Measurements from ENCODE around the gene B4GALNT4. TPM values are rescaled to one million over a fixed set of nuclear protein-coding genes. Genes with fewer than 3 reads are reported as not detected.

The B4GALNT4 gene
- total and polyA plus RNA-seq, 2 of the 13 experiments (the other 11 are each of a cell fraction or from before 2014, with no cell fraction given) = 30.5 to 50.1 TPM

GRCh38 chr11:417652-418342, 48.5 kb downstream of the B4GALNT4 start:
- TF ChIP-seq ZNF780A (CRISPR knock-in tag; IDR thresholded peaks at IDR 0.05) (no peak), AGO2 (optimal IDR thresholded peaks at IDR 0.05; ENCODE audit: low read depth, low read length) (peak; percentile 21), FOXC1 (CRISPR knock-in tag; IDR thresholded peaks at IDR 0.05; ENCODE audit: borderline replicate concordance) (no peak), ZBTB4 (CRISPR knock-in tag; IDR thresholded peaks at IDR 0.05; ENCODE audit: borderline replicate concordance) (no peak)
- CTCF ChIA-PET (ENCODE audit: low intra/inter-chr PET ratio, low total read pairs) = no interaction called here
- POLR2A ChIA-PET = interaction anchor here (2.3 kb wide), 1 partner anchor 28 kb away, joined by 14 read pairs; no protein-coding TSS in a partner anchor
- DNase-seq (ENCODE audit: low spot score) = no peak
- H4K20me1 ChIP-seq (ENCODE audit: insufficient read depth, low read length) = no peaks in the 10 kb centered on the region
- ATAC-seq = no peak
- 88% methylated on average over 14 of the region's 19 CpGs for WGBS (ENCODE audit: low lambda C conversion rate)
- BruUV-seq (replicated peaks) = no TSS peak
- no peaks in the 10 kb centered on the region for H3K79me2 ChIP-seq (ENCODE audit: insufficient read depth, low read length)
- H3K9me3 ChIP-seq (ENCODE audit: low read length) = no peaks in the 10 kb centered on the region
- intact Hi-C loops (cut with micrococcal nuclease; ENCODE audit: unreplicated experiment) = no loop called here
- H3K4me3 ChIP-seq (replicated peaks in 1 of 3; ENCODE audit: insufficient read depth in 1 of 3, low read depth in 2 of 3, low read length in 3 of 3) = no peak overlapping the region
- H3K27me3 ChIP-seq (ENCODE audit: control insufficient read depth in 1 of 2, insufficient read depth in 2 of 2, low read length in 2 of 2) = peaks cover 2 to 10% of the 10 kb centered on the region in 2 experiments; a peak in 1 of 5 replicates
- no peak overlapping the region for H3K4me2 ChIP-seq (ENCODE audit: low read depth, low read length)
- no peak for FAIRE-seq
- no peak overlapping the region for H3K27ac ChIP-seq (ENCODE audit: extremely low read length, insufficient read depth, low read length)
- H2AFZ ChIP-seq (ENCODE audit: low read length) = no peak overlapping the region
- no peak overlapping the region for H3K9ac ChIP-seq (ENCODE audit: insufficient read depth, low read depth, low read length)
- in situ Hi-C loops (cut with HindIII; ENCODE audit: extremely low pct_ligation_motif_present, low pct_unique_long_range_greater_than_20kb) = no loop called here
- H3K36me3 ChIP-seq (replicated peaks in 1 of 2; ENCODE audit: control insufficient read depth in 1 of 2, insufficient read depth in 2 of 2, low read length in 2 of 2) = no peaks in the 10 kb centered on the region
- H3K4me1 ChIP-seq (ENCODE audit: insufficient read depth, low read length) = peaks cover 37% of the 10 kb centered on the region
